OCI-LY1 (cell line): ENCODE measurements around the gene SHROOM2.

Experiments used
- H2AFZ ChIP-seq: fragments of 200-600 bp; sonication (generic), shearing (Covaris generic); 2 replicates; pipeline ENCODE4 v1.6.0; 2014; ENCODE audit warnings: antibody characterized with exemption, mild to moderate bottlenecking, low read length
- H3F3A ChIP-seq: fragments of 200-600 bp; sonication (generic), shearing (Covaris generic); 2 replicates; pipeline ENCODE4 v1.6.0; 2014; ENCODE audit warnings: mild to moderate bottlenecking, antibody characterized with exemption, low read length, moderate library complexity; ENCODE audit not compliant: insufficient read depth
- H3K27ac ChIP-seq: fragments of 200-600 bp; sonication (generic); 2 replicates; pipeline ENCODE4 v1.5.1; 2014; ENCODE audit warnings: low read length, mixed run types, mild to moderate bottlenecking, low read depth; ENCODE audit not compliant: poor library complexity, severe bottlenecking
- H3K27me3 ChIP-seq: fragments of 200-600 bp; sonication (generic); 2 replicates; pipeline ENCODE4 v1.6.0; 2014; ENCODE audit warnings: antibody characterized with exemption, mild to moderate bottlenecking, low read length, moderate library complexity; ENCODE audit not compliant: insufficient read depth
- H3K36me3 ChIP-seq: fragments of 200-600 bp; sonication (generic); 2 replicates; pipeline ENCODE4 v1.6.1; 2014; ENCODE audit warnings: mild to moderate bottlenecking, antibody characterized with exemption, low read length, moderate library complexity, mixed read lengths; ENCODE audit not compliant: insufficient read depth
- H3K4me1 ChIP-seq: fragments of 200-600 bp; sonication (generic); 2 replicates; pipeline ENCODE4 v1.5.1; 2014; ENCODE audit warnings: mild to moderate bottlenecking, low read length, moderate library complexity; ENCODE audit not compliant: insufficient read depth, severe bottlenecking
- H3K4me2 ChIP-seq: fragments of 200-600 bp; sonication (generic), shearing (Covaris generic); 2 replicates; pipeline ENCODE4 v1.6.1; 2014; ENCODE audit warnings: low read length
- H3K4me3 ChIP-seq: fragments of 200-600 bp; sonication (generic); 2 replicates; pipeline ENCODE4 v1.5.1; 2014; ENCODE audit warnings: low read length, low read depth, mild to moderate bottlenecking, mixed read lengths; ENCODE audit not compliant: poor library complexity, severe bottlenecking
- H3K79me2 ChIP-seq: fragments of 200-600 bp; shearing (Covaris generic); 2 replicates; pipeline ENCODE4 v1.6.1; 2016; ENCODE audit warnings: mixed run types, low read length, mixed read lengths; ENCODE audit not compliant: insufficient read depth
- H3K9ac ChIP-seq: fragments of 200-600 bp; sonication (generic), shearing (Covaris generic); 2 replicates; pipeline ENCODE4 v1.6.1; 2014; ENCODE audit warnings: mild to moderate bottlenecking, low read length, mixed read lengths
- H3K9me2 ChIP-seq: fragments of 200-600 bp; sonication (generic), shearing (Covaris generic); 2 replicates; pipeline ENCODE4 v1.6.1; 2014; ENCODE audit warnings: low read depth, mild to moderate bottlenecking, low read length, mixed read lengths
- H3K9me3 ChIP-seq: fragments of 200-600 bp; shearing (Covaris generic); 2 replicates; pipeline ENCODE4 v1.6.1; 2014; ENCODE audit warnings: low read length, mixed read lengths
- H4K20me1 ChIP-seq: fragments of 200-600 bp; sonication (generic), shearing (Covaris generic); 2 replicates; pipeline ENCODE4 v1.6.0; 2016; ENCODE audit warnings: mild to moderate bottlenecking, low read length; ENCODE audit not compliant: insufficient read depth
- EZH2 ChIP-seq: fragments of 200-600 bp; sonication (generic), shearing (Covaris generic); IDR thresholded peaks from 2 replicates; pipeline ENCODE4 v1.8.0; 2017; ENCODE audit warnings: borderline replicate concordance, mixed run types, mild to moderate bottlenecking, antibody characterized with exemption, low read length, moderate library complexity, mixed read lengths
- TF ChIP-seq, protein P1 (sequence below): fragments of 200-600 bp; sonication (generic), shearing (Covaris generic); IDR thresholded peaks from 2 replicates; pipeline ENCODE4 v1.5.1; 2017; ENCODE audit warnings: mild to moderate bottlenecking, antibody characterized with exemption, low read length, moderate library complexity, mixed read lengths

Gene SHROOM2

DNA sequence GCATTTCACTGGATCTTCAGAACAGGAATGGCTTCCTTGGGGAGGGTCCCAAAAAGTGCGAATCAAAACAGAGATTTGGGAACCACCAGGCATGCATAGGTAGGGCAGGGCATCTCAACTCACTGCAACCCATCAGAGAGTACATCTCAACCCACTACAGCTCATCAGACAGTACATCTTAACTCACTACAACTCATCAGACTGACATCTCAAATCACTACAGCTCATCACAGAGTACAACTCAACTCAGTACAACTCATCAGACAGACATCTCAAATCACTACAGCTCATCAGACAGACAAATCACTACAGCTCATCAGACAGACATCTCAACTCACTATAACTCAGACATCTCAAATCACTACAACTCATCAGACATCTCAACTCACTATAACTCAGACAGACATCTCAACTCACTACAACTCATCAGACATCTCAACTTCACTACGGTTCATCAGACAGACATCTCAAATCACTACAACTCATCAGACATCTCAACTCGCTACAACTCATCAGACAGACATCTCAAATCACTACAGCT lies 133.5 kb downstream of the SHROOM2 start:
- no peak overlapping the region for H3K27ac ChIP-seq
- H3K4me1 ChIP-seq: no peaks in the 10 kb centered on the region
- no peaks in the 10 kb centered on the region for H3F3A ChIP-seq
- no peak overlapping the region for H3K9ac ChIP-seq
- no peaks in the 10 kb centered on the region for H3K79me2 ChIP-seq
- no peaks in the 10 kb centered on the region for H3K9me2 ChIP-seq
- no peak overlapping the region for H2AFZ ChIP-seq
- H3K27me3 ChIP-seq: no peaks in the 10 kb centered on the region
- no peak for TF ChIP-seq EZH2
- TF ChIP-seq, protein P1, sequence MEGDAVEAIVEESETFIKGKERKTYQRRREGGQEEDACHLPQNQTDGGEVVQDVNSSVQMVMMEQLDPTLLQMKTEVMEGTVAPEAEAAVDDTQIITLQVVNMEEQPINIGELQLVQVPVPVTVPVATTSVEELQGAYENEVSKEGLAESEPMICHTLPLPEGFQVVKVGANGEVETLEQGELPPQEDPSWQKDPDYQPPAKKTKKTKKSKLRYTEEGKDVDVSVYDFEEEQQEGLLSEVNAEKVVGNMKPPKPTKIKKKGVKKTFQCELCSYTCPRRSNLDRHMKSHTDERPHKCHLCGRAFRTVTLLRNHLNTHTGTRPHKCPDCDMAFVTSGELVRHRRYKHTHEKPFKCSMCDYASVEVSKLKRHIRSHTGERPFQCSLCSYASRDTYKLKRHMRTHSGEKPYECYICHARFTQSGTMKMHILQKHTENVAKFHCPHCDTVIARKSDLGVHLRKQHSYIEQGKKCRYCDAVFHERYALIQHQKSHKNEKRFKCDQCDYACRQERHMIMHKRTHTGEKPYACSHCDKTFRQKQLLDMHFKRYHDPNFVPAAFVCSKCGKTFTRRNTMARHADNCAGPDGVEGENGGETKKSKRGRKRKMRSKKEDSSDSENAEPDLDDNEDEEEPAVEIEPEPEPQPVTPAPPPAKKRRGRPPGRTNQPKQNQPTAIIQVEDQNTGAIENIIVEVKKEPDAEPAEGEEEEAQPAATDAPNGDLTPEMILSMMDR: no peak
- H3K36me3 ChIP-seq: no peaks in the 10 kb centered on the region
- H3K4me3 ChIP-seq: no peak overlapping the region
- no peaks in the 10 kb centered on the region for H3K9me3 ChIP-seq
- no peaks in the 10 kb centered on the region for H4K20me1 ChIP-seq
- H3K4me2 ChIP-seq: no peak overlapping the region

DNA sequence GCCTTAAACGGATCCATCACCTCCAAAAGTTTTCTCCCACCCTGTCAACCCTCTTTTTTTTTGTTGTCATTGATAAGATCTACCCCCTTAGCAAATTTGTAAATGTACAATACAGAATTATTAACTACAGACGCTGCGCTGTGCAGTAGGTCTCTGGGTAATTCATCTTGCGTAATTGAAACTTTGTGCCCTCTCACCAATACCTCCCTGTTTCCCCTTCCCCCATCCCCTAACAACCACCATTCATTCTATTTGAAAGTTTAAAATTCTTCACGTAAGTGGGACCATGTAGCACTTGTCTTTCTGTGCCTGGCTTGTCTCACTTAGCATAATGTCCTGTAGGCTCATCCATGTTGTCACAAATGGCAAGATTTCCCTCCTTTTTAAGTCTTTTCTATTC lies 135.2 kb downstream of the SHROOM2 start:
- no peaks in the 10 kb centered on the region for H3K36me3 ChIP-seq
- H3F3A ChIP-seq: no peaks in the 10 kb centered on the region
- no peaks in the 10 kb centered on the region for H3K9me3 ChIP-seq
- no peaks in the 10 kb centered on the region for H3K79me2 ChIP-seq
- TF ChIP-seq, protein P1: no peak
- TF ChIP-seq EZH2: no peak
- H3K9ac ChIP-seq: no peak overlapping the region
- H3K27ac ChIP-seq: no peak overlapping the region
- no peak overlapping the region for H3K4me3 ChIP-seq
- no peaks in the 10 kb centered on the region for H4K20me1 ChIP-seq
- no peaks in the 10 kb centered on the region for H3K27me3 ChIP-seq
- no peaks in the 10 kb centered on the region for H3K9me2 ChIP-seq
- no peak overlapping the region for H3K4me2 ChIP-seq
- no peaks in the 10 kb centered on the region for H3K4me1 ChIP-seq
- no peak overlapping the region for H2AFZ ChIP-seq

DNA sequence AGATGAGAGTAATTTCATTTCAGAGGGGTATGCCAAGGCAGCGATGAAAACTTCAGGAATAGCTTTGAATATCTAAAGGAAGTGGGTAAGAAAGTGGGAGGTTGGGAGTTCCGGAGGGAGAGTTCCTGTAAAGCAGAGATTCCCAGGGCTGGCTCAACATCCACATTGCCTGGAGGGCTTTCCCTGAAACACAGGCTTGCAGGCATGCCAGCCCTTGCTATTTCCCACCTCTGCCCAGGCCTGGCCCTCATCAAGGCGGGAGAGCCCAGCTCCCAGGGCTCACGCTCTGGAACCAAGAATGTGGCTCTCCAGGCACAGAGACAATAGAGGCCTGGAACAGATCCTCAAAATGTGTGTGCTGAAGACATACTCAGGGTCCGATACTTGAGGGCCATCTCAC lies 137.1 kb downstream of the SHROOM2 start:
- H3K79me2 ChIP-seq: no peaks in the 10 kb centered on the region
- no peaks in the 10 kb centered on the region for H3K9me2 ChIP-seq
- H3K9me3 ChIP-seq: no peaks in the 10 kb centered on the region
- H3K4me2 ChIP-seq: no peak overlapping the region
- TF ChIP-seq, protein P1: no peak
- no peak for TF ChIP-seq EZH2
- H3K4me3 ChIP-seq: no peak overlapping the region
- no peak overlapping the region for H2AFZ ChIP-seq
- no peak overlapping the region for H3K27ac ChIP-seq
- no peak overlapping the region for H3K9ac ChIP-seq
- H4K20me1 ChIP-seq: no peaks in the 10 kb centered on the region
- no peaks in the 10 kb centered on the region for H3K27me3 ChIP-seq
- H3K36me3 ChIP-seq: no peaks in the 10 kb centered on the region
- no peaks in the 10 kb centered on the region for H3F3A ChIP-seq
- H3K4me1 ChIP-seq: no peaks in the 10 kb centered on the region
